Peyer's patch (tissue), 4 donors: ENCODE measurements around the gene PPP1R13B. TPM values are rescaled to one million over a fixed set of nuclear protein-coding genes. Genes with fewer than 3 reads are reported as not detected.

ENCODE experiments used
- DNase-seq, 3 donors: peaks; one replicate each; pipeline ENCODE4 v3.0.0-alpha.2; 2017 to 2019
- H3K27ac ChIP-seq, 4 donors: fragments of 200-600 bp; sonication (generic); one replicate each; pipeline ENCODE4 v1.5.1; 2016 to 2019
- H3K27me3 ChIP-seq, 2 donors: fragments of 200-600 bp; sonication (generic); one replicate each; pipeline ENCODE4 v1.5.1; 2019
- H3K36me3 ChIP-seq, 3 donors: fragments of 200-600 bp; sonication (generic); one replicate each; pipeline ENCODE4 v1.5.1; 2016 to 2019
- H3K4me1 ChIP-seq, 4 donors: fragments of 200-600 bp; sonication (generic); one replicate each; pipeline ENCODE4 v1.5.1; 2016 to 2019
- H3K4me3 ChIP-seq, 4 donors: fragments of 200-600 bp; sonication (generic); 1 replicate in 3 of 4; 2 replicates in 1 of 4; pipeline ENCODE4 v1.5.1; 2016 to 2019; ENCODE audit warnings: mild to moderate bottlenecking in 1 of 4
- H3K9me3 ChIP-seq, 4 donors: fragments of 200-600 bp; sonication (generic); one replicate each; pipeline ENCODE4 v1.5.1; 2016 to 2019; ENCODE audit warnings: mild to moderate bottlenecking in 1 of 4
- POLR2A ChIP-seq, 2 donors: fragments of 450-650 bp; IDR thresholded peaks; one replicate each; pipeline ENCODE4 v1.5.1; 2017; ENCODE audit warnings: antibody characterized with exemption in 2 of 2, mild to moderate bottlenecking in 2 of 2, moderate library complexity in 2 of 2
- total RNA-seq, 4 donors: library from RNA; depleted of rRNA; stranded (reverse); fragments of >200 nt; gene quantifications; one replicate each; pipeline ENCODE4 v1.1.0, GENCODE V29; 2016
- TF ChIP-seq, protein P1 (sequence below), 6 experiments: fragments of 450-650 bp in 4 of 6; fragments of 200-600 bp in 2 of 6; sonication (generic) in 1 of 6; IDR thresholded peaks; one replicate each; pipeline ENCODE4 v1.5.1; 2017 to 2019; ENCODE audit warnings: antibody characterized with exemption in 6 of 6, mild to moderate bottlenecking in 3 of 6, moderate library complexity in 1 of 6

PPP1R13B gene
- total RNA-seq, 4 donors from 2014 or later: 30.5 to 78.3 (median 54.0) TPM

DNA sequence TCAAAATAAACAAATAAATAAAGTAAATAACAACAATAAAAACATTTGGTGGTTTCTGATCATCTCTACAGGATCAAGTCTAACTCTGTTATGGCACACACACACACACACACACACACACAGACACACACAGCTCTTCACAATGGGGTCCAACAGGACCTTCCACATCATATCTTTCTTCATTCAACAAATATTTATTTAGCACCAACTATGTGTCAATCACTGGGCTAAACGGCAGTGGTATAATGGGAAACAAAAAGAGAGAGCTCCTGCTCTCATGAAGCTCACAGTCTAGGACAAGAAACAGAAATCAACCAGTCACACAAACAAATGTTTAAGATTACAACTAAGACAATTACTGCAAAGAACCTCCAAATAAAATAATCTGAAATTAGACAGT is 9.3 kb downstream of the PPP1R13B start:
- Histone ChIP-seq H3K4me1 (no peaks in the 10 kb centered on the region), H3K4me3 (no peak overlapping the region), H3K36me3 (no peaks in the 10 kb centered on the region), H3K27me3 (no peaks in the 10 kb centered on the region), H3K27ac (no peak overlapping the region), H3K9me3 (no peaks in the 10 kb centered on the region)
- no peak for DNase-seq
- TF ChIP-seq, protein P1, sequence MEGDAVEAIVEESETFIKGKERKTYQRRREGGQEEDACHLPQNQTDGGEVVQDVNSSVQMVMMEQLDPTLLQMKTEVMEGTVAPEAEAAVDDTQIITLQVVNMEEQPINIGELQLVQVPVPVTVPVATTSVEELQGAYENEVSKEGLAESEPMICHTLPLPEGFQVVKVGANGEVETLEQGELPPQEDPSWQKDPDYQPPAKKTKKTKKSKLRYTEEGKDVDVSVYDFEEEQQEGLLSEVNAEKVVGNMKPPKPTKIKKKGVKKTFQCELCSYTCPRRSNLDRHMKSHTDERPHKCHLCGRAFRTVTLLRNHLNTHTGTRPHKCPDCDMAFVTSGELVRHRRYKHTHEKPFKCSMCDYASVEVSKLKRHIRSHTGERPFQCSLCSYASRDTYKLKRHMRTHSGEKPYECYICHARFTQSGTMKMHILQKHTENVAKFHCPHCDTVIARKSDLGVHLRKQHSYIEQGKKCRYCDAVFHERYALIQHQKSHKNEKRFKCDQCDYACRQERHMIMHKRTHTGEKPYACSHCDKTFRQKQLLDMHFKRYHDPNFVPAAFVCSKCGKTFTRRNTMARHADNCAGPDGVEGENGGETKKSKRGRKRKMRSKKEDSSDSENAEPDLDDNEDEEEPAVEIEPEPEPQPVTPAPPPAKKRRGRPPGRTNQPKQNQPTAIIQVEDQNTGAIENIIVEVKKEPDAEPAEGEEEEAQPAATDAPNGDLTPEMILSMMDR (IDR thresholded peaks at IDR 0.05): no peak
- no peak for TF ChIP-seq POLR2A (IDR thresholded peaks at IDR 0.05)

DNA sequence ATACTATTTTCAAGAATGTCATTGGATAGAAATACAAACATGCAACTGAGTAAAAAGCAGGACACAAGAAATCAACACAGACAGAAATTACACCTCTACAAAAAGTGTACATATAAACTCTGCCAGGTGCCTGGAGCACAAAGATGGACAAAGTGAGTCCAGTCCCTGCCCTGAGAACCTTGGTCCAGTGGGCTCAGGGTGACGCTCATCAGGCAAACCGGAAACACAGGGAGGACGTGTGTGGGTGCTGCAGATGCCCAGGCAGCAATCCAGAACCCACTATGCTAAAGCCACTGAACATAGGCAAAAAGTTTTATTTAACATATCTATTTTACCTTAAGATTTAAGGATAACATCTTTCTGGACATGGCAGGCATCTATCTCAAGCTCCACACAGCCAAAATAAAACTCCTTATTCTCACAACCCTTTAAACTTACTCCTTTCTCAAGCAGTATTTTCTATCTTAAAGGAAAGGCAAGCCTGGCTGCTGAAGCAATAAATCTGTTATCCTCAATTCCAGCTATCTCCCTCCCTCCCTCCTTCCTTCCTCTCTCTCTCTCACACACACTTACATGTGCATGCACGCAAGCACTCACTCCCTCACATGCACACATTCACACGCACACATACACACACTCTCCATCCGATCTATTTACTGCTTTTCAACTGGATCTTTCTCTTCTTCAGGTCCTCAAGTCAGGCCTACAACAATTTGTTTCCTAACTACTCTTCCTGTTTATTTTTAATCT is 10.2 kb downstream of the PPP1R13B start:
- no peak for DNase-seq
- Histone ChIP-seq H3K4me1 (no peaks in the 10 kb centered on the region), H3K9me3 (no peaks in the 10 kb centered on the region), H3K27ac (no peak overlapping the region), H3K36me3 (no peaks in the 10 kb centered on the region), H3K4me3 (no peak overlapping the region), H3K27me3 (no peaks in the 10 kb centered on the region)
- TF ChIP-seq POLR2A (IDR thresholded peaks at IDR 0.05): no peak
- TF ChIP-seq, protein P1 (IDR thresholded peaks at IDR 0.05): no peak

DNA sequence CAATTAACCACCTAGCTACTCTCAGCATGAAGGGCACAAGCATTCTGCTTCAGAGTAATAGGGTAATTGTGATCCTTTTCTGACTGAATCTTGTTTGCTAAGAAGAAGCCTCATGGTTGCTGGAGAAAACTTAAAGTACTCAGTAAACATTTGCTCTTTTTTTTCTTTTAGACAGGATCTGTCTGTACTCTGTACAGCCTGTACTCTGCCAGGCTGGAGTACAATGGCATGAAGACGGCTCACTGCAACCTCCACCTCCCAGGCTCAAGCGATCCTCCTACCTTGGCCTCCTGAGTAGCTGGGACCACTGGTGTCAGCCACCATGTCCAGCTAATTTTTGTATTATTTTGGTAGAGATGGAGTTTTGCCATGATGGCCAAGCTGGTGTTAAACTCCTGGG is 12.4 kb downstream of the PPP1R13B start:
- Histone ChIP-seq H3K4me1 (no peaks in the 10 kb centered on the region), H3K4me3 (no peak overlapping the region), H3K9me3 (no peaks in the 10 kb centered on the region), H3K27me3 (no peaks in the 10 kb centered on the region), H3K27ac (no peak overlapping the region), H3K36me3 (no peaks in the 10 kb centered on the region)
- TF ChIP-seq, protein P1 (IDR thresholded peaks at IDR 0.05): no peak
- no peak for TF ChIP-seq POLR2A (IDR thresholded peaks at IDR 0.05)
- no peak for DNase-seq

DNA sequence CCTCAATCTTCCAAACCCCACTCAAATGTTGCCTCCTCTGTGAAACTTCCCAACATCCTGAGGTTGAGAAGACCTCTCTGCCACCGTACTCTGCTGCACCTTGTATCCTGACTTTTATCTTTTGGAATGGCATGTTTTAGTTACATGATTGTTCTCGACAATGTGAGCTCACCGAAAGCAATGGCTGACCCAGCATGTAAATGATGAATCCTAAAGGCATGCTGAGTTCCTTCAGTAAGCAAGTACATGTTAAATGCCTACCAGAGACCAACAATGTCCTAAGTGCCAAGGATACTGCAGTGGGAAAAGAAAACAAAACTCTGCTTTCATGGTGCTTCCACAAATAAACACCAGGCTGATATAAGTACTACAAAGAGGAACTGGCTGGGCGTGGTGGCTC is 13.7 kb downstream of the PPP1R13B start:
- no peaks in the 10 kb centered on the region for H3K27me3 ChIP-seq
- no peaks in the 10 kb centered on the region for H3K9me3 ChIP-seq
- H3K4me3 ChIP-seq: no peak overlapping the region

DNA sequence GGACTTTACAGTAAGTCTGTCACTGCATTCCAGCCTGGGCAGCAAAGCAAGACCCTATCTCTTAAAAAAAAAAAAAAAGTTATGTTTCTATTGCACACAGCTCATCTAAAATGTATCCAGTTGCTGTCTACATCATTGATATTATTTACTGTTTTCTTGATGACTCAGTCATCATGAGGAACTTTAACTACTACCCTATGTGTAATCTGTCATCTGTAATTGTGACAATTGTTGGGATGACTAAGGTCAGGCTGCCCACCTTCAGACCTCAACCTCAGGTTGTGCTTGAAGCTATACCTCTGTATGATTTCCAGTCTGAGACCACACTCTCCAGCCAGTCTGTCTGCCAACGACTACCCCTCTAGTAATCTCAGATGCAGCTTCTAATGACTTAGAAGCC is 15.3 kb downstream of the PPP1R13B start:
- Histone ChIP-seq H3K4me1 (no peaks in the 10 kb centered on the region), H3K27ac (no peak overlapping the region), H3K9me3 (no peaks in the 10 kb centered on the region), H3K36me3 (no peaks in the 10 kb centered on the region), H3K27me3 (no peaks in the 10 kb centered on the region), H3K4me3 (no peak overlapping the region)
- no peak for DNase-seq
- TF ChIP-seq, protein P1 (IDR thresholded peaks at IDR 0.05): no peak
- no peak for TF ChIP-seq POLR2A (IDR thresholded peaks at IDR 0.05)

More for the DNA sequence above, 13.7 kb downstream of the PPP1R13B start:
- TF ChIP-seq, protein P1 (IDR thresholded peaks at IDR 0.05): no peak
- no peak for TF ChIP-seq POLR2A (IDR thresholded peaks at IDR 0.05)
- Histone ChIP-seq H3K4me1 (no peaks in the 10 kb centered on the region), H3K36me3 (no peaks in the 10 kb centered on the region), H3K27ac (no peak overlapping the region)
- DNase-seq: no peak
